Neuronal stem cell (in vitro differentiated cells): ENCODE results near the gene ESF1.

Experiments
- DNase-seq: peaks from one replicate; pipeline ENCODE4 v3.0.0-alpha.2; 2013; ENCODE audit warnings: low spot score
- H2AFZ ChIP-seq: one replicate; pipeline ENCODE4 v1.6.1; 2013; ENCODE audit warnings: mild to moderate bottlenecking, low read length, inconsistent platforms
- H2AK5ac ChIP-seq: 2 replicates; pipeline ENCODE4 v1.6.1; 2013; ENCODE audit warnings: low read depth, mild to moderate bottlenecking, inconsistent platforms, low read length, moderate library complexity, mixed read lengths
- H2BK120ac ChIP-seq: 2 replicates; pipeline ENCODE4 v1.6.1; 2013; ENCODE audit warnings: low read depth, mild to moderate bottlenecking, inconsistent platforms, low read length, moderate library complexity, mixed read lengths
- H2BK12ac ChIP-seq: one replicate; pipeline ENCODE4 v1.6.1; 2013; ENCODE audit warnings: low read length, inconsistent platforms
- H2BK15ac ChIP-seq: 2 replicates; pipeline ENCODE4 v1.6.1; 2013; ENCODE audit warnings: mild to moderate bottlenecking, low read length, inconsistent platforms, mixed read lengths
- H2BK5ac ChIP-seq: one replicate; pipeline ENCODE4 v1.6.1; 2013; ENCODE audit warnings: inconsistent platforms, mild to moderate bottlenecking, low read length, moderate library complexity
- H3K14ac ChIP-seq: one replicate; pipeline ENCODE4 v1.6.1; 2013; ENCODE audit warnings: low read length, inconsistent platforms
- H3K18ac ChIP-seq: 2 replicates; pipeline ENCODE4 v1.6.1; 2013; ENCODE audit warnings: low read length, inconsistent platforms
- H3K23ac ChIP-seq: 2 replicates; pipeline ENCODE4 v1.6.1; 2013; ENCODE audit warnings: low read depth, mild to moderate bottlenecking, mixed read lengths, low read length, inconsistent platforms; ENCODE audit not compliant: poor library complexity
- H3K27ac ChIP-seq: replicated peaks from 3 replicates; pipeline ENCODE4 v1.5.1; 2013; ENCODE audit warnings: low read length, inconsistent platforms
- H3K27me3 ChIP-seq, 3 experiments: 2 replicates each; pipeline ENCODE4 v1.6.1; 2013; ENCODE audit warnings: low read length in 3 of 3, mild to moderate bottlenecking in 2 of 3, inconsistent platforms in 1 of 3, low read depth in 1 of 3, mixed read lengths in 1 of 3, moderate library complexity in 1 of 3; ENCODE audit not compliant: control insufficient read depth in 3 of 3, insufficient read depth in 3 of 3
- H3K36me3 ChIP-seq, 2 donors: replicated peaks in 1 of 2; 2 replicates each; pipeline ENCODE4 v1.6.1; 2013; ENCODE audit warnings: low read length in 2 of 2; ENCODE audit not compliant: control insufficient read depth in 2 of 2, insufficient read depth in 2 of 2
- H3K4ac ChIP-seq: 2 replicates; pipeline ENCODE4 v1.6.1; 2013; ENCODE audit warnings: inconsistent platforms, mild to moderate bottlenecking, low read length, moderate library complexity
- H3K4me1 ChIP-seq, 2 donors: 1 replicate in 1 of 2; 2 replicates in 1 of 2; pipeline ENCODE4 v1.6.1; 2013; ENCODE audit warnings: low read length in 2 of 2, low read depth in 1 of 2; ENCODE audit not compliant: control insufficient read depth in 2 of 2, insufficient read depth in 1 of 2
- H3K4me2 ChIP-seq: one replicate; pipeline ENCODE4 v1.6.1; 2013; ENCODE audit warnings: mild to moderate bottlenecking, low read length, inconsistent platforms; ENCODE audit not compliant: insufficient read depth, poor library complexity, severe bottlenecking
- H3K4me3 ChIP-seq, 2 donors: 2 replicates each; pipeline ENCODE4 v1.5.1; 2013; ENCODE audit warnings: low read length in 2 of 2, mild to moderate bottlenecking in 2 of 2, inconsistent platforms in 1 of 2, moderate library complexity in 1 of 2
- H3K79me1 ChIP-seq: one replicate; pipeline ENCODE4 v1.6.1; 2013; ENCODE audit warnings: low read depth, mild to moderate bottlenecking, inconsistent platforms, low read length, moderate library complexity
- H3K9ac ChIP-seq: one replicate; pipeline ENCODE4 v1.6.1; 2013; ENCODE audit warnings: mild to moderate bottlenecking, low read depth, low read length, inconsistent platforms; ENCODE audit not compliant: poor library complexity
- H3K9me3 ChIP-seq, 2 donors: replicated peaks in 1 of 2; 2 replicates each; pipeline versions ENCODE3 to v1.6.1; 2013; ENCODE audit warnings: low read length in 2 of 2, mild to moderate bottlenecking in 2 of 2, inconsistent platforms in 1 of 2, low read depth in 1 of 2, mixed read lengths in 1 of 2, moderate library complexity in 1 of 2; ENCODE audit not compliant: control insufficient read depth in 2 of 2, insufficient read depth in 1 of 2
- H4K8ac ChIP-seq: one replicate; pipeline ENCODE4 v1.6.1; 2013; ENCODE audit warnings: low read depth, mild to moderate bottlenecking, inconsistent platforms, low read length, moderate library complexity
- H4K91ac ChIP-seq: one replicate; pipeline ENCODE4 v1.6.1; 2013; ENCODE audit warnings: low read length, low read depth, mild to moderate bottlenecking, inconsistent platforms; ENCODE audit not compliant: poor library complexity
- WGBS, 2 donors: extraction: QIAGEN DNeasy Blood & Tissue Kit; methylation state at CpG; one replicate each; pipeline ENCODE4 v1.1.7; 2013; ENCODE audit warnings: missing lambda C conversion rate in 2 of 2, mixed read lengths in 1 of 2; ENCODE audit not compliant: insufficient read length in 2 of 2, insufficient replicate concordance in 1 of 2; ENCODE audit errors: extremely low coverage in 2 of 2; 5-methylcytosine and 5-hydroxymethylcytosine counted together

Gene ESF1

DNA sequence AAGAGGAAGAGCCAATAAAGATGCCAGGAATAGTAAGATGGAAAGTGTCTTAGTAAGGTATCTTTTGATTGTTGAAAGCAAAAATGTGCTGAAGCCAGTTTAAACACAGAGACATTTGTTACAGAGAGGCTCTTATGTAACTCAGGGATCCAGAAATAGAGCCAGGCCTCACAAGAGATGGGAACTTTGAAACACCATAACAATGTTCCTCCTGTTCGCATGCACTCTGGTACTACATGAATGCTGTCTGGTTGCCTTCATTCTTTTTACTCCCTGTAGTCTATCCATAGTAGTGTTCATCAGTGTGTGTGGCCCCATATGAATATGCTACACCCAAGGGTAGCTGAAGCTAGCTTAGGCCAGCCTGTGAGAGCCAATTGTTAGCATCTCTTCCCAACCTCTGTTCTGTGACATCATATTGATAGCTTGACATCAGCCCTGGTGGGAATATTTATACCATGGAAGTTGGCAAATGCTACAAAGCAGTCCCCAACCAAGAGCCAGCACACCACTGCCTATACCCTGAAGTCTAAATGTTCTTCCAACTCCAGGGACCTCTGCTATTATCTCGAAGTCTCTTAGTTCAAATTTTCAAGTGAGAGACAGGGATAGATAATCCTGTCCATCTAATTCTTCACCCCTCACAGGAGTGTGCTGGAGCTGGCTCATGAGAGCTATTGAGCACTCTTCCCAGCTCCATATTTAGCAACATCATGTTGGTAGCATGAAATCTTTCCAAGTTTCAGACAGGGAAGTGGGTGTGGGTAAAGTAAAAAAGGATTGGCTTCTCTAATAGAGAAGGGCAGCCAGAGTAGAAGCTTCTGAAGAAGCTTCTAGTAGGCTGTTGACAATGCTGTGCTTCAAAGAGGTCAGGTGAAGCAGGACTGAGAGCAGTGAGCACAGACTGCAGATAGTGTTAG is 7.1 kb upstream of the ESF1 start:
- Histone ChIP-seq H2BK15ac (no peak overlapping the region), H2BK5ac (no peak overlapping the region), H3K9ac (no peak overlapping the region), H3K14ac (no peak overlapping the region), H4K8ac (no peak overlapping the region), H3K36me3 (peaks cover 14 to 97% of the 10 kb centered on the region in 2 donors), H3K4me3 (no peak overlapping the region), H3K18ac (no peak overlapping the region), H2AK5ac (no peak overlapping the region), H3K27ac (no peak overlapping the region), H3K27me3 (no peaks in the 10 kb centered on the region), H3K23ac (no peak overlapping the region), H3K4me1 (no peaks in the 10 kb centered on the region), H4K91ac (no peak overlapping the region), H2BK12ac (no peak overlapping the region), H3K79me1 (no peaks in the 10 kb centered on the region), H3K4ac (no peak overlapping the region), H2AFZ (no peak overlapping the region), H3K4me2 (no peak overlapping the region), H2BK120ac (no peak overlapping the region), H3K9me3 (no peaks in the 10 kb centered on the region)
- no CpG with 5 or more reads among the region's 2 CpGs for WGBS, 2 donors
- no peak for DNase-seq

DNA sequence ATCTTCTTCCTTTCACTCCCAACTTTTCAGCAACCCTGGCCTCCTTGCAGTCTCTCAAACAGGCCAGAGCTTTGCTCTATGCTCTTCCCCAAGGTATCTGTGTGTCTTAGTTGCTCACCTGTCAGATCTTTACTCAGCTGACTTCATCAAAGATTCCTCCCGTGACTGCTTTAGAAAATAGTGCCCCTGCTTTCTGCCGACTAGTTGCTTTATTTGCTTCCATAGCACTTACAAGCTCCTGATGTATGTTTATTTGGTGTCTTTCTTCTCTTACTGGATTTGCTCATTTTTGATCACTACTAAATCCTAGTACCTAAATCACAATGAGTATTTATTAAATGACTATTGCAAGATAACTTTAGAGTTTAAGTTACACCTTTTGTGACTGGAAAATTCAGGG is 6.0 kb upstream of the ESF1 start:
- no peak overlapping the region for H3K9ac ChIP-seq
- H3K79me1 ChIP-seq = no peaks in the 10 kb centered on the region
- H3K4me2 ChIP-seq = no peak overlapping the region
- H3K9me3 ChIP-seq = no peaks in the 10 kb centered on the region
- H2AK5ac ChIP-seq = no peak overlapping the region
- H3K23ac ChIP-seq = no peak overlapping the region
- H2BK5ac ChIP-seq = no peak overlapping the region
- H2BK120ac ChIP-seq = no peak overlapping the region
- peaks cover 11 to 87% of the 10 kb centered on the region in 2 donors for H3K36me3 ChIP-seq
- H3K27me3 ChIP-seq = no peaks in the 10 kb centered on the region
- H3K4ac ChIP-seq = no peak overlapping the region
- no peak overlapping the region for H4K8ac ChIP-seq
- no peak overlapping the region for H2AFZ ChIP-seq
- H3K14ac ChIP-seq = no peak overlapping the region
- no peak overlapping the region for H4K91ac ChIP-seq
- no peak overlapping the region for H3K27ac ChIP-seq
- H2BK12ac ChIP-seq = no peak overlapping the region
- no peak overlapping the region for H2BK15ac ChIP-seq
- peaks cover 0 to 7% of the 10 kb centered on the region in 2 donors for H3K4me1 ChIP-seq
- no CpG with 5 or more reads among the region's 2 CpGs for WGBS, 2 donors
- no peak for DNase-seq
- H3K4me3 ChIP-seq = no peak overlapping the region
- H3K18ac ChIP-seq = no peak overlapping the region

DNA sequence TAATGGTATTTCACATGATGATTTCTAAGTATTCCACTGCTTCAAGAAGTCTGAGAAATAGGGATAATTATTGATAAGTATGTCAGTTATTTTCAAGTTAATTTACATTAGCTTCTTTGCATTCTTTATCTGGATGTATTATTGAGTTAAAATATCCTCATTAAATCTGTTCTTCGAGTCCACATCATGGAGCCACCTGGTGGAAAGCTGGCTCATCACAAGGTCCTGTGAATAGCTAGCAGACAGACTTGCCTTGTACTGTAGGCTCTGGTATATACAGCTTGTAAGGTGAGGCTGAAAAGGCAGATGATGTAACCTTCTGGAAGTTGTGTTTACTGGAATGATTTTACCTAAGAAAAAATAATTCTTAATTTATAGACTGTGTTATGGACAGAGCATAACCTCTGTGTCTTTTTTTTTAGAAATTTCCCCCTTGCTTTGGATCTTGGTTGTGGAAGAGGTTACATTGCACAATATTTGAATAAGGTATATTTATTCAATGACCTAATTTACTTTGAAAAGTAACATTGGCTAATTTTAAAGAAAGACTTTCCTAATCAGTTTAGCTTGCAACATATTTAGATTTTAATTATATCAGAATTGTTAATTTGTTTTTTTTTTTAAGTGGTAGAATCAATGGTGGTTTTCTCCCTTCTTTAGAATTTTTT is 3.6 kb upstream of the ESF1 start:
- WGBS, 2 donors = no CpG with 5 or more reads among the region's 1 CpG
- Histone ChIP-seq H3K9ac (no peak overlapping the region), H3K27me3 (no peaks in the 10 kb centered on the region), H3K4me1 (peaks cover 2 to 8% of the 10 kb centered on the region in 2 donors), H3K27ac (no peak overlapping the region), H3K79me1 (peaks cover 5% of the 10 kb centered on the region), H2BK15ac (no peak overlapping the region), H4K91ac (no peak overlapping the region), H3K36me3 (peaks cover 6 to 63% of the 10 kb centered on the region in 2 donors), H4K8ac (no peak overlapping the region), H3K4me2 (no peak overlapping the region), H3K23ac (no peak overlapping the region), H2BK120ac (no peak overlapping the region), H2BK12ac (no peak overlapping the region), H3K4me3 (no peak overlapping the region), H3K18ac (no peak overlapping the region), H3K9me3 (no peaks in the 10 kb centered on the region), H3K14ac (no peak overlapping the region), H2AK5ac (no peak overlapping the region), H3K4ac (no peak overlapping the region), H2AFZ (no peak overlapping the region), H2BK5ac (no peak overlapping the region)
- peak; percentile 21 for DNase-seq

DNA sequence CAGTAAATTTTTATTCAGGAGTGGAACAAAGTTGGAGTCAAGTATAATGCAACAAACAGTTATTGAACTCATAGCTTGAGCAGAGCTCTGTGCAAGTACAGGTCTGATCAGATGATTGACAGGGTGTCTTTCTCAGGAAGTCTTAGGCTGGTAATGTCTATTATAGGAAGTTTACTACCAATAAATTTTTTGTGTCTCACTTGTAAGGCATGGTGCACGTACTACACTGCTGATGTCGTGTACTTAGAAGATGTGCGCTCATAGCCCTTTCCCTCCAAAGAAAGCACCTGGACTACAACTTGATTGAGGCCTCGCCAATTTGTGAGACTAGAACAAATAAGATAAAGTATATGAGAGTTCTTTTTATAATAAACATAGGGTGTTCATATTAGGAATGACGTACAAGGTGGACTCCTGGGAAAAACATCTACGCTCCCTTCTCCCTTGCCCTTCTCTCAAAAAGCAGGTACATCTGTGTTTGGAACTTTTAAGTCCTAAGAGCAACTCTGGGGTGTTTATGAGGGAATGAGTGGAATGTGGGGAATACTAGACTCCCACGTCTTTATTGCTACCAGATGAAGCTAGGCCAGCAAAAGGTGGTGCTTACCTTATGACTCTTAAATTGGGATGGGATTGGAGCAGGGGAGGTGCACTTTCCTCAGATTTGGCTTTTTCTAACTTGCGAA is 1.6 kb upstream of the ESF1 start:
- Histone ChIP-seq H3K9ac (no peak overlapping the region), H3K18ac (no peak overlapping the region), H4K91ac (no peak overlapping the region), H2BK5ac (no peak overlapping the region), H3K4me3 (peak overlapping the region in 1 of 2 donors; percentile 86), H2BK12ac (no peak overlapping the region), H2BK15ac (no peak overlapping the region), H2AFZ (no peak overlapping the region), H3K36me3 (peaks cover 9 to 63% of the 10 kb centered on the region in 2 donors), H3K14ac (no peak overlapping the region), H2BK120ac (no peak overlapping the region), H3K4me1 (peaks cover 2 to 8% of the 10 kb centered on the region in 2 donors), H3K27ac (no peak overlapping the region), H3K23ac (no peak overlapping the region), H3K4ac (no peak overlapping the region), H2AK5ac (no peak overlapping the region), H3K9me3 (no peaks in the 10 kb centered on the region), H3K79me1 (peaks cover 5% of the 10 kb centered on the region), H3K4me2 (no peak overlapping the region), H4K8ac (no peak overlapping the region), H3K27me3 (no peaks in the 10 kb centered on the region)
- DNase-seq = no peak
- WGBS, 2 donors = no CpG with 5 or more reads among the region's 8 CpGs
